Loucy (cell line): ENCODE data around the gene SPAG9.

Experiments used
- H2AFZ ChIP-seq: fragments of 200-600 bp; sonication (generic); 2 replicates; pipeline ENCODE4 v1.6.0; 2016; ENCODE audit warnings: antibody characterized with exemption, mild to moderate bottlenecking, low read length, moderate library complexity
- H3F3A ChIP-seq: fragments of 200-600 bp; 2 replicates; pipeline ENCODE4 v1.6.0; 2016; ENCODE audit warnings: antibody characterized with exemption, low read depth, mild to moderate bottlenecking
- H3K27me3 ChIP-seq: fragments of 200-600 bp; sonication (generic); 2 replicates; pipeline ENCODE4 v1.6.1; 2014; ENCODE audit warnings: low read length, mild to moderate bottlenecking; ENCODE audit not compliant: insufficient read depth, poor library complexity, severe bottlenecking
- H3K36me3 ChIP-seq: fragments of 200-600 bp; sonication (generic); 2 replicates; pipeline ENCODE4 v1.6.1; 2016; ENCODE audit warnings: low read length; ENCODE audit not compliant: insufficient read depth
- H3K4me1 ChIP-seq: fragments of 200-600 bp; sonication (generic); 2 replicates; pipeline ENCODE4 v1.5.1; 2014; ENCODE audit warnings: low read length, mild to moderate bottlenecking; ENCODE audit not compliant: insufficient read depth, poor library complexity, severe bottlenecking
- H3K4me2 ChIP-seq: fragments of 200-600 bp; sonication (generic); 2 replicates; pipeline ENCODE4 v1.6.0; 2014; ENCODE audit warnings: antibody characterized with exemption, low read length, low read depth, mild to moderate bottlenecking; ENCODE audit not compliant: poor library complexity, severe bottlenecking
- H3K4me3 ChIP-seq: fragments of 200-600 bp; sonication (generic); 2 replicates; pipeline ENCODE4 v1.5.1; 2014; ENCODE audit warnings: low read length, mild to moderate bottlenecking, mixed read lengths; ENCODE audit not compliant: poor library complexity, severe bottlenecking
- H3K79me2 ChIP-seq: fragments of 200-600 bp; sonication (generic); 2 replicates; pipeline ENCODE4 v1.6.1; 2014; ENCODE audit warnings: low read length; ENCODE audit not compliant: insufficient read depth
- H3K9ac ChIP-seq: fragments of 200-600 bp; sonication (generic); 2 replicates; pipeline ENCODE4 v1.6.0; 2014; ENCODE audit warnings: mild to moderate bottlenecking, low read depth, low read length, moderate library complexity; ENCODE audit not compliant: poor library complexity, severe bottlenecking
- H3K9me2 ChIP-seq: fragments of 200-600 bp; sonication (generic); replicated peaks from 2 replicates; pipeline ENCODE4 v1.6.1; 2016; ENCODE audit warnings: low read depth, low read length, mixed read lengths
- H3K9me3 ChIP-seq: fragments of 200-600 bp; sonication (generic); 2 replicates; pipeline ENCODE4 v1.6.1; 2014; ENCODE audit warnings: mild to moderate bottlenecking, antibody characterized with exemption, low read length, low read depth; ENCODE audit not compliant: insufficient read depth
- H4K20me1 ChIP-seq: fragments of 200-600 bp; sonication (generic); 2 replicates; pipeline ENCODE4 v1.6.0; 2014; ENCODE audit warnings: antibody characterized with exemption, low read length, mild to moderate bottlenecking; ENCODE audit not compliant: insufficient read depth, poor library complexity, severe bottlenecking
- CTCF ChIP-seq: fragments of 200-600 bp; sonication (generic); conservative IDR thresholded peaks from 2 replicates; pipeline ENCODE4 v1.5.1; 2014; ENCODE audit warnings: mild to moderate bottlenecking, antibody characterized with exemption, low read length
- EZH2phosphoT487 ChIP-seq: fragments of 200-600 bp; IDR thresholded peaks from 2 replicates; pipeline ENCODE4 v1.6.1; 2018; ENCODE audit warnings: antibody characterized with exemption, mild to moderate bottlenecking, moderate library complexity, borderline replicate concordance

The SPAG9 gene

GRCh38 chr17:51016099-51016498, 104.6 kb downstream of the SPAG9 start:
- no peaks in the 10 kb centered on the region for H4K20me1 ChIP-seq
- no peaks in the 10 kb centered on the region for H3K4me1 ChIP-seq
- no peaks in the 10 kb centered on the region for H3K9me2 ChIP-seq
- H3F3A ChIP-seq: no peaks in the 10 kb centered on the region
- no peak overlapping the region for H2AFZ ChIP-seq
- no peaks in the 10 kb centered on the region for H3K79me2 ChIP-seq
- TF ChIP-seq CTCF: no peak
- H3K4me3 ChIP-seq: no peak overlapping the region
- peaks cover 66% of the 10 kb centered on the region for H3K36me3 ChIP-seq
- H3K27me3 ChIP-seq: no peaks in the 10 kb centered on the region
- H3K9ac ChIP-seq: no peak overlapping the region
- H3K9me3 ChIP-seq: no peaks in the 10 kb centered on the region
- H3K4me2 ChIP-seq: no peak overlapping the region

GRCh38 chr17:51015145-51015558, 105.5 kb downstream of the SPAG9 start:
- peaks cover 57% of the 10 kb centered on the region for H3K36me3 ChIP-seq
- no peak overlapping the region for H3K4me2 ChIP-seq
- H3K79me2 ChIP-seq: no peaks in the 10 kb centered on the region
- H3K4me3 ChIP-seq: no peak overlapping the region
- no peaks in the 10 kb centered on the region for H3F3A ChIP-seq
- no peaks in the 10 kb centered on the region for H4K20me1 ChIP-seq
- TF ChIP-seq CTCF: no peak
- no peak for TF ChIP-seq EZH2phosphoT487
- H3K9me3 ChIP-seq: no peaks in the 10 kb centered on the region
- H3K9me2 ChIP-seq: no peaks in the 10 kb centered on the region
- H2AFZ ChIP-seq: no peak overlapping the region
- H3K4me1 ChIP-seq: no peaks in the 10 kb centered on the region
- H3K9ac ChIP-seq: no peak overlapping the region
- H3K27me3 ChIP-seq: no peaks in the 10 kb centered on the region

- Histone ChIP-seq H3K9me2 (no peaks in the 10 kb centered on the region), H3K4me2 (no peak overlapping the region), H4K20me1 (no peaks in the 10 kb centered on the region), H3K9me3 (no peaks in the 10 kb centered on the region), H3K79me2 (no peaks in the 10 kb centered on the region), H3K27me3 (no peaks in the 10 kb centered on the region), H3K9ac (no peak overlapping the region), H3K4me3 (no peak overlapping the region), H3F3A (no peaks in the 10 kb centered on the region), H2AFZ (no peak overlapping the region), H3K4me1 (no peaks in the 10 kb centered on the region), H3K36me3 (peaks cover 53% of the 10 kb centered on the region)
- TF ChIP-seq CTCF (no peak), EZH2phosphoT487 (no peak)
Measured at GRCh38 chr17:51014129-51014528, 106.5 kb downstream of the SPAG9 start.
